ENCODE measurements around the gene ZMYND8. TPM values are rescaled to one million over a fixed set of nuclear protein-coding genes. Genes with fewer than 3 reads are reported as not detected.

The ZMYND8 gene
- total RNA-seq, 2 experiments from 2014 or later, result 30.3 to 33.0 TPM

- CTCF ChIA-PET, result interaction anchor here (1.1 to 2.2 kb wide), 3 partner anchors 10 to 80 kb away, joined by 3 to 12 read pairs (median 3); no protein-coding TSS in a partner anchor
Observed at GRCh38 chr20:47349365-47350180, 6.9 kb downstream of the ZMYND8 start.

DNA sequence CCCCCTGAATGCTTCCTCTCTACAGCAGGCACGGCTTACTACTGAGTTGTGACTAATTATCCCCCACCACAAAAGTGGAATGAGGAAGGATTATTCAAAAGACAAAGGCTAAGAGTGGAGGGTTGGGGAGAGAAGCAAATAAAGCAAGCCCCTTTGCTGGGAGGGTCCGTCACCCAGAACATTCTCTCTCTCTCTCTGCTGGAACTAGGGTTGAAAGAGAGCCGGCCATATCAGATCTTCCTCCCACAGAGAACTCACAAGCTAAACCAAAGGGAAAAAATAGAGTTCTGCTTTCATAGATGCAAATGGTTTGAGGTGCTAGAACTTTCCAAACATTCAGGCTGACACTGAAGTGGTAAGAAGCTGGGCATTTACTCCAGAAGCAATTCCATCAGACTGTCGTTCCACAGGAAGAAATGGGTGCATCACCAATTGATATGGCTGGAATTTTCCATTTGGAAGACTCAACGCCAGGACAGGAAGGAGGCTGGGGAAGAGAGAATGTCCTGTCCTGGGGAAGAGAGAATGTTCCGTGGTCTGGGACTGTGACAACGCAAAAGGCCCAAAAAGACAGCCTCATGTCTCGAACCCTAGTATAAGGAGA lies 7.9 kb downstream of the ZMYND8 start:
- H3K4me1 Mint-ChIP-seq (ENCODE audit: low read depth), result peaks cover 12% of the 10 kb centered on the region
- H3K36me3 Mint-ChIP-seq (ENCODE audit: low read depth), result peaks cover 35% of the 10 kb centered on the region
- intact Hi-C loops (cut with micrococcal nuclease), result no loop called here
- H3K27ac Mint-ChIP-seq, result no peak overlapping the region
- no peaks in the 10 kb centered on the region for H3K9me3 Mint-ChIP-seq
- H3K27me3 Mint-ChIP-seq (ENCODE audit: low read depth), result no peaks in the 10 kb centered on the region
- CTCF ChIA-PET, result interaction anchor here (1.7 to 2.2 kb wide), 3 partner anchors 11 to 76 kb away, joined by 3 to 12 read pairs (median 4); no protein-coding TSS in a partner anchor
- DNase-seq, result no peak
- H3K4me3 Mint-ChIP-seq, result no peak overlapping the region

More at GRCh38 chr20:47349365-47350180, 6.9 kb downstream of the ZMYND8 start:
- Mint-ChIP-seq H3K9me3 (no peaks in the 10 kb centered on the region), H3K4me3 (no peak overlapping the region), H3K27me3 (ENCODE audit: low read depth) (no peaks in the 10 kb centered on the region), H3K4me1 (ENCODE audit: low read depth) (peaks cover 16% of the 10 kb centered on the region), H3K36me3 (ENCODE audit: low read depth) (peaks cover 29% of the 10 kb centered on the region), H3K27ac (no peak overlapping the region)
- DNase-seq, result peak; percentile 29
- intact Hi-C loops (cut with micrococcal nuclease), result loop anchor here (1.0 kb wide), 1 partner anchor 108 kb away; no protein-coding TSS in a partner anchor

- intact Hi-C loops (cut with micrococcal nuclease), result no loop called here
- Mint-ChIP-seq H3K4me3 (no peak overlapping the region), H3K36me3 (ENCODE audit: low read depth) (peaks cover 35% of the 10 kb centered on the region), H3K9me3 (no peaks in the 10 kb centered on the region), H3K27me3 (ENCODE audit: low read depth) (no peaks in the 10 kb centered on the region), H3K27ac (no peak overlapping the region), H3K4me1 (ENCODE audit: low read depth) (peaks cover 15% of the 10 kb centered on the region)
- DNase-seq, result no peak
- CTCF ChIA-PET, result interaction anchor here (0.6 to 2.3 kb wide), 4 partner anchors 9 to 75 kb away, joined by 3 to 7 read pairs (median 4); partner anchors contain the start of gene ZMYND8
Observed at GRCh38 chr20:47347661-47348435, 8.7 kb downstream of the ZMYND8 start.

GRCh38 chr20:47346172-47346571 lies 10.3 kb downstream of the ZMYND8 start:
- peaks cover 19% of the 10 kb centered on the region for H3K4me1 Mint-ChIP-seq (ENCODE audit: low read depth)
- no peaks in the 10 kb centered on the region for H3K9me3 Mint-ChIP-seq
- H3K27ac Mint-ChIP-seq, result peak overlapping the region; percentile 14
- peaks cover 33% of the 10 kb centered on the region for H3K36me3 Mint-ChIP-seq (ENCODE audit: low read depth)
- H3K27me3 Mint-ChIP-seq (ENCODE audit: low read depth), result no peaks in the 10 kb centered on the region
- no peak for DNase-seq
- CTCF ChIA-PET, result interaction anchor here (0.7 to 2.3 kb wide), 3 partner anchors 11 to 100 kb away, joined by 3 to 10 read pairs (median 5); partner anchors contain the start of gene ZMYND8
- intact Hi-C loops (cut with micrococcal nuclease), result no loop called here
- H3K4me3 Mint-ChIP-seq, result no peak overlapping the region

DNA sequence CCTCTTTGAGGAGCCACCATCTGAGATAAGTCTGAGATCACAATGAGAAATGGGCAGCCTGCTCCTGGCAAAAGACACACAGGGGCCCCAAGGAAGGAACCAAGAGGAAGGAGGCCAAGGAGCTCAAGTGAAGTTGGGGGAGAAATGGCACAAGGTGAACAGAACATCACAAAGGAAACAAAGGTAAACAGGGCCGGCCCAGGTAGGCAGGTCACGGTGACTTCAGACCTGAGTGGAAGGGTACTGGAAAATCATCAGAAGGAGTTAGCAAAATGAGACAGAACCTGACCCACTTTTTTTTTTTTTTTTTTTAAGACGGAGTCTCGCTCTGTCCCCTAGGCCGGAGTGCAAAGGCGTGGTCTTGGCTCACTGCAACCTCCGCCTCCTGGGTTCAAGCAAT lies 11.3 kb downstream of the ZMYND8 start:
- Mint-ChIP-seq H3K4me3 (no peak overlapping the region), H3K4me1 (ENCODE audit: low read depth) (peaks cover 23% of the 10 kb centered on the region), H3K27ac (peak overlapping the region; percentile 30), H3K36me3 (ENCODE audit: low read depth) (peaks cover 33% of the 10 kb centered on the region), H3K27me3 (ENCODE audit: low read depth) (no peaks in the 10 kb centered on the region), H3K9me3 (no peaks in the 10 kb centered on the region)
- no peak for DNase-seq
- intact Hi-C loops (cut with micrococcal nuclease), result no loop called here
- CTCF ChIA-PET, result interaction anchor here (2.1 kb wide), 1 partner anchor 39 kb away, joined by 10 read pairs; no protein-coding TSS in a partner anchor

GRCh38 chr20:47343007-47343472 lies 13.5 kb downstream of the ZMYND8 start:
- CTCF ChIA-PET, result interaction anchor here (0.5 to 1.0 kb wide), 3 partner anchors 11 to 70 kb away, joined by 3 to 5 read pairs (median 5); no protein-coding TSS in a partner anchor
- no peak overlapping the region for H3K4me3 Mint-ChIP-seq
- peaks cover 31% of the 10 kb centered on the region for H3K4me1 Mint-ChIP-seq (ENCODE audit: low read depth)
- peaks cover 40% of the 10 kb centered on the region for H3K36me3 Mint-ChIP-seq (ENCODE audit: low read depth)
- no peaks in the 10 kb centered on the region for H3K9me3 Mint-ChIP-seq
- H3K27ac Mint-ChIP-seq, result no peak overlapping the region
- no peaks in the 10 kb centered on the region for H3K27me3 Mint-ChIP-seq (ENCODE audit: low read depth)
- no peak for DNase-seq
- intact Hi-C loops (cut with micrococcal nuclease), result no loop called here

DNA sequence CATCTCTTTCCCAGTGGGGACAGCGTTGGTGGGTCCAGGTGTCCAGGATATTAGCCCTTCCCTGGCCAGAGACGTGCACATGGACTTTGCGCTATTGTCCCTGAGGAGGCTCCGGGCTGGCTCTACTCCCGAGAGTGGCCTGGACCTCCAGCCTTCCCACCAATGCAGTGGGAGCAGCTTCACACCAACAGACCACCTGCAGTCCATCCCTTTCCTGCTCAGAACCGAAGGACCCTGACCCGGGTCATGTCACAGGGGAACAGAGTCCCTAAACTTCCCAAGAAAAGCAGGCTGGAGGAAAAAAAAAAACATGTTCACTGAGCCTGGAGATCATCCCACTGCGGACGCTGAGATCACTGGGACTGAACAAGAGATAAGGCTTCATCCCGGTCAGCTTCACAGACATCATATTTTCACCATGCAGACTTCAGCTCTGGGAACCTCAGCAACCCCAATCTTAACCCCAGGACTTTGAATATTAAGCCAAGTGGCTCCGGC lies 18.3 kb downstream of the ZMYND8 start:
- H3K36me3 Mint-ChIP-seq (ENCODE audit: low read depth), result peaks cover 19% of the 10 kb centered on the region
- no peak for DNase-seq
- H3K4me1 Mint-ChIP-seq (ENCODE audit: low read depth), result peaks cover 48% of the 10 kb centered on the region
- intact Hi-C loops (cut with micrococcal nuclease), result no loop called here
- H3K4me3 Mint-ChIP-seq, result no peak overlapping the region
- H3K9me3 Mint-ChIP-seq, result no peaks in the 10 kb centered on the region
- no peaks in the 10 kb centered on the region for H3K27me3 Mint-ChIP-seq (ENCODE audit: low read depth)
- CTCF ChIA-PET, result interaction anchor here (1.8 kb wide), 1 partner anchor 65 kb away, joined by 3 read pairs; no protein-coding TSS in a partner anchor
- H3K27ac Mint-ChIP-seq, result no peak overlapping the region

- no peak overlapping the region for H3K27ac Mint-ChIP-seq
- H3K36me3 Mint-ChIP-seq (ENCODE audit: low read depth), result peaks cover 20% of the 10 kb centered on the region
- H3K4me3 Mint-ChIP-seq, result no peak overlapping the region
- CTCF ChIA-PET, result no interaction called here
- no peaks in the 10 kb centered on the region for H3K27me3 Mint-ChIP-seq (ENCODE audit: low read depth)
- peaks cover 49% of the 10 kb centered on the region for H3K4me1 Mint-ChIP-seq (ENCODE audit: low read depth)
- no peak for DNase-seq
- H3K9me3 Mint-ChIP-seq, result no peaks in the 10 kb centered on the region
- intact Hi-C loops (cut with micrococcal nuclease), result no loop called here
Observed at GRCh38 chr20:47337413-47337812, 19.1 kb downstream of the ZMYND8 start.

- no peaks in the 10 kb centered on the region for H3K9me3 Mint-ChIP-seq
- H3K27ac Mint-ChIP-seq, result no peak overlapping the region
- no peak overlapping the region for H3K4me3 Mint-ChIP-seq
- no peaks in the 10 kb centered on the region for H3K27me3 Mint-ChIP-seq (ENCODE audit: low read depth)
- DNase-seq, result no peak
- CTCF ChIA-PET, result no interaction called here
- peaks cover 60% of the 10 kb centered on the region for H3K4me1 Mint-ChIP-seq (ENCODE audit: low read depth)
- peaks cover 22% of the 10 kb centered on the region for H3K36me3 Mint-ChIP-seq (ENCODE audit: low read depth)
- intact Hi-C loops (cut with micrococcal nuclease), result no loop called here
Observed at GRCh38 chr20:47336129-47336754, 20.3 kb downstream of the ZMYND8 start.

DNA sequence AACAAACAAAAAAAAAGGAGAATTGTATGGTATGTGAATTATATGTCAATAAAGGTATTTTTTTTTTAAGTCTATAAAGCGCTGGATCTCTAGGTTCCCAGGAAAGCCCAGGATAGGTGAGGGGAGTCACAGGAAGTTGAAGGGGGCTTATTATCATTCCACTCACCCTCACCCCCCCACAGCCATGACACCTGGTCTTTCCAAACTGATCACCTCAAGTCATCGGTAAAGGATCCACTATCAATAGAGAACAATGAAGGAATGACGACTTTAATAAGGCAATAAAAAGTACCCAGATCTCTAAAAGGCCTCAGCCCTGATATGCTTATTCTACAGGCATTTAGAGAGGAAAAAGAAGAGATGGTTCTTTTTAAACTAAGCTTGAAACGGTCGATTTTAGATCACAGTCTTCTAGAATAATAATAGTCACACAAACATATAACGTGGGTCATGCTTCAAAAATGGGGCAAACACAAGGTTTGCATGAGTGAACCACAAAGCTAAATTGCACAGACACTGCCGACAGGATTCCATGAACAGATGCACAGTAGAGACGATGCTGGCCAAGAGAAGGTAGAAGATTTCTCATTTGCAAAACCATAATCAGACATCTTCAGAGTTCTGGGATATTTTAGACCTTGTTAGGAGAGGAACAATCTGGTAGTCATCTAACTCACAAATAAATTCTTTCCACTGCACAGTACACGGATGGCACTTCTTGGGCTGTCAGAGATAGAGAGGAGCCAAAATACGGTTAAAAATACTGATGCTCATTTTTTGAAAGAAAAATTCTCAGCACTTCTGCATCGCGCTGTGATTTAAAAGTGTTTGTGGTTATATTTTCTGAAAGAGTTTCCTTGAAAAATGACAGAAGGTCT lies 21.0 kb downstream of the ZMYND8 start:
- H3K4me3 Mint-ChIP-seq, result no peak overlapping the region

More for the DNA sequence above, 21.0 kb downstream of the ZMYND8 start:
- peaks cover 63% of the 10 kb centered on the region for H3K4me1 Mint-ChIP-seq (ENCODE audit: low read depth)
- no peak for DNase-seq
- no peaks in the 10 kb centered on the region for H3K9me3 Mint-ChIP-seq
- no peak overlapping the region for H3K27ac Mint-ChIP-seq
- CTCF ChIA-PET, result no interaction called here
- intact Hi-C loops (cut with micrococcal nuclease), result no loop called here
- H3K36me3 Mint-ChIP-seq (ENCODE audit: low read depth), result peaks cover 26% of the 10 kb centered on the region
- no peaks in the 10 kb centered on the region for H3K27me3 Mint-ChIP-seq (ENCODE audit: low read depth)
